Measurements from ENCODE around the gene ZNF454. TPM values are rescaled to one million over a fixed set of nuclear protein-coding genes. Genes with fewer than 3 reads are reported as not detected.

The ZNF454 gene
- under 1 TPM; 0.16 to 0.54 (median 0.36) TPM for total RNA-seq
- polyA plus RNA-seq: under 1 TPM; 0.17 to 0.47 (median 0.35) TPM
- long read RNA-seq, donor 1: 0 reads
- long read RNA-seq, donor 2, partial matches to known transcripts: 1 of 1 reads
- long read RNA-seq, donor 2, other reads (novel, unspliced or antisense): 0 of 1 reads

- WGBS, 3 donors: 1% methylated on average over 67 to 69 of the region's 69 CpGs
- DNase-seq: peak; percentile 86 to 91
- ATAC-seq: peak; percentile 83 to 95 (median 89)
- TF ChIP-seq CTCF (IDR thresholded peaks at IDR 0.05): no peak
- Histone ChIP-seq H3K4me1 (no peaks in the 10 kb centered on the region), H3K27ac (peak within 1 kb of the TSS; percentile 43), H3K4me3 (peak within 1 kb of the TSS; percentile 71), H3K36me3 (ENCODE audit: insufficient read depth in 1 of 2, low read depth in 1 of 2) (no peaks in the 10 kb centered on the region), H3K27me3 (ENCODE audit: insufficient read depth in 3 of 3, low read length in 2 of 3) (peaks cover 0 to 7% (median 3%) of the 10 kb centered on the region in 3 donors), H3K9me3 (peaks cover 49% of the 10 kb centered on the region)
- intact Hi-C loops (cut with DNase I): no loop called here
Measured at GRCh38 chr5:178940569-178941360, at the start of gene ZNF454. Gene ZNF454, plus strand, starts transcription at chr5:178941198. Its CDS starts 1,594 bp downstream, at chr5:178942792.

GRCh38 chr5:178895615-178896571 is 45.1 kb upstream of the ZNF454 start, which contains the start of gene ZFP2:
Gene ZFP2, plus strand, starts transcription at chr5:178895913. Its CDS starts 35,401 bp downstream, at chr5:178931314.
- Histone ChIP-seq H3K4me3 (peak within 1 kb of the TSS; percentile 89), H3K36me3 (ENCODE audit: insufficient read depth in 1 of 2, low read depth in 1 of 2) (peaks cover 0 to 6% of the 10 kb centered on the region in 2 donors), H3K4me1 (no peaks in the 10 kb centered on the region), H3K27me3 (ENCODE audit: insufficient read depth in 3 of 3, low read length in 2 of 3) (no peaks in the 10 kb centered on the region), H3K27ac (peak within 1 kb of the TSS; percentile 54), H3K9me3 (peaks cover 4% of the 10 kb centered on the region)
- DNase-seq (peak; percentile 64 to 76), ATAC-seq (peak; percentile 86 to 98 (median 95))
- no peak for TF ChIP-seq CTCF (IDR thresholded peaks at IDR 0.05)
- intact Hi-C loops (cut with DNase I): loop anchor here in 1 of 2 donors (10.0 kb wide), 1 partner anchor 129 kb away; the partner anchor contains the start of gene ZNF879
- WGBS, 3 donors: 1 to 2% (median 2%) methylated on average over 55 to 79 of the region's 79 CpGs

- ATAC-seq (no peak), DNase-seq (no peak)
- Histone ChIP-seq H3K4me1 (no peaks in the 10 kb centered on the region), H3K4me3 (no peak overlapping the region), H3K9me3 (no peaks in the 10 kb centered on the region), H3K27me3 (ENCODE audit: insufficient read depth in 3 of 3, low read length in 2 of 3) (no peaks in the 10 kb centered on the region), H3K36me3 (ENCODE audit: insufficient read depth in 1 of 2, low read depth in 1 of 2) (peaks cover 0 to 15% of the 10 kb centered on the region in 2 donors), H3K27ac (no peak overlapping the region)
- WGBS, 3 donors: 80 to 92% (median 89%) methylated on average over 5 of the region's 5 CpGs
- no peak for TF ChIP-seq CTCF (IDR thresholded peaks at IDR 0.05)
- intact Hi-C loops (cut with DNase I): loop anchor here in 1 of 2 donors (10.0 kb wide), 1 partner anchor 126 kb away; the partner anchor contains the start of gene ZNF879
Measured at GRCh38 chr5:178899289-178899688, 41.7 kb upstream of the ZNF454 start.

GRCh38 chr5:178902849-178903248 is 38.1 kb upstream of the ZNF454 start:
- Histone ChIP-seq H3K4me1 (no peaks in the 10 kb centered on the region), H3K36me3 (ENCODE audit: insufficient read depth in 1 of 2, low read depth in 1 of 2) (peaks cover 0 to 15% of the 10 kb centered on the region in 2 donors), H3K9me3 (peaks cover 5% of the 10 kb centered on the region), H3K27me3 (ENCODE audit: insufficient read depth in 3 of 3, low read length in 2 of 3) (no peaks in the 10 kb centered on the region), H3K4me3 (no peak overlapping the region), H3K27ac (no peak overlapping the region)
- peak in 2 of 4 donors; percentile 45 to 65 for ATAC-seq
- 62 to 98% (median 82%) methylated on average over 3 of the region's 3 CpGs for WGBS, 3 donors
- DNase-seq: no peak
- intact Hi-C loops (cut with DNase I): no loop called here
- TF ChIP-seq CTCF (IDR thresholded peaks at IDR 0.05): no peak
